ENCODE data around the gene SERPINI2.

SERPINI2 gene

GRCh38 chr3:167480748-167481147 is 6.9 kb upstream of the SERPINI2 start:
- H3K4me3 ChIP-seq (ENCODE audit: low read depth, low read length): no peak overlapping the region
- TF ChIP-seq CTCF (IDR thresholded peaks at IDR 0.05; ENCODE audit: low read depth, low read length): no peak

GRCh38 chr3:167469381-167469780 is 4.5 kb downstream of the SERPINI2 start:
- H3K4me3 ChIP-seq (ENCODE audit: low read depth, low read length): no peak overlapping the region
- no peak for TF ChIP-seq CTCF (IDR thresholded peaks at IDR 0.05; ENCODE audit: low read depth, low read length)

- no peak overlapping the region for H3K4me3 ChIP-seq (ENCODE audit: low read depth, low read length)
- TF ChIP-seq CTCF (IDR thresholded peaks at IDR 0.05; ENCODE audit: low read depth, low read length): no peak
Measured at GRCh38 chr3:167467848-167468611, 5.8 kb downstream of the SERPINI2 start.

- TF ChIP-seq CTCF (IDR thresholded peaks at IDR 0.05; ENCODE audit: low read depth, low read length): no peak
- H3K4me3 ChIP-seq (ENCODE audit: low read depth, low read length): no peak overlapping the region
Measured at GRCh38 chr3:167466966-167467365, 6.9 kb downstream of the SERPINI2 start.

- TF ChIP-seq CTCF (IDR thresholded peaks at IDR 0.05; ENCODE audit: low read depth, low read length): no peak
- H3K4me3 ChIP-seq (ENCODE audit: low read depth, low read length): no peak overlapping the region
Measured at GRCh38 chr3:167456157-167456799, 17.6 kb downstream of the SERPINI2 start.

GRCh38 chr3:167453815-167454214 is 20.0 kb downstream of the SERPINI2 start:
- no peak for TF ChIP-seq CTCF (IDR thresholded peaks at IDR 0.05; ENCODE audit: low read depth, low read length)

GRCh38 chr3:167451282-167451681 is 22.6 kb downstream of the SERPINI2 start:
- no peak overlapping the region for H3K4me3 ChIP-seq (ENCODE audit: low read depth, low read length)
- TF ChIP-seq CTCF (IDR thresholded peaks at IDR 0.05; ENCODE audit: low read depth, low read length): no peak

More at GRCh38 chr3:167453815-167454214, 20.0 kb downstream of the SERPINI2 start:
- no peak overlapping the region for H3K4me3 ChIP-seq (ENCODE audit: low read depth, low read length)

Measured in WI38 (cell line).